Epithelial cell of esophagus (primary cell): ENCODE results near the gene CABYR.

Source experiments
- DNase-seq: peaks from one replicate; pipeline ENCODE4 v3.0.0; 2010; ENCODE audit warnings: low read depth
- H3K4me3 ChIP-seq: 2 replicates; pipeline ENCODE4 v1.5.1; 2011; ENCODE audit warnings: mild to moderate bottlenecking, low read length, control low read depth
- TF ChIP-seq, protein P1 (sequence below): IDR thresholded peaks from 2 replicates; pipeline ENCODE4 v1.5.1; 2011; ENCODE audit warnings: low read depth, mild to moderate bottlenecking, low read length, control low read depth, inconsistent platforms; ENCODE audit not compliant: insufficient read depth; ENCODE audit errors: missing control alignments

CABYR gene

GRCh38 chr18:24153397-24153796 is 14.5 kb downstream of the CABYR start:
- no peak overlapping the region for H3K4me3 ChIP-seq
- no peak for DNase-seq
- TF ChIP-seq, protein P1, sequence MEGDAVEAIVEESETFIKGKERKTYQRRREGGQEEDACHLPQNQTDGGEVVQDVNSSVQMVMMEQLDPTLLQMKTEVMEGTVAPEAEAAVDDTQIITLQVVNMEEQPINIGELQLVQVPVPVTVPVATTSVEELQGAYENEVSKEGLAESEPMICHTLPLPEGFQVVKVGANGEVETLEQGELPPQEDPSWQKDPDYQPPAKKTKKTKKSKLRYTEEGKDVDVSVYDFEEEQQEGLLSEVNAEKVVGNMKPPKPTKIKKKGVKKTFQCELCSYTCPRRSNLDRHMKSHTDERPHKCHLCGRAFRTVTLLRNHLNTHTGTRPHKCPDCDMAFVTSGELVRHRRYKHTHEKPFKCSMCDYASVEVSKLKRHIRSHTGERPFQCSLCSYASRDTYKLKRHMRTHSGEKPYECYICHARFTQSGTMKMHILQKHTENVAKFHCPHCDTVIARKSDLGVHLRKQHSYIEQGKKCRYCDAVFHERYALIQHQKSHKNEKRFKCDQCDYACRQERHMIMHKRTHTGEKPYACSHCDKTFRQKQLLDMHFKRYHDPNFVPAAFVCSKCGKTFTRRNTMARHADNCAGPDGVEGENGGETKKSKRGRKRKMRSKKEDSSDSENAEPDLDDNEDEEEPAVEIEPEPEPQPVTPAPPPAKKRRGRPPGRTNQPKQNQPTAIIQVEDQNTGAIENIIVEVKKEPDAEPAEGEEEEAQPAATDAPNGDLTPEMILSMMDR, result no peak

DNA sequence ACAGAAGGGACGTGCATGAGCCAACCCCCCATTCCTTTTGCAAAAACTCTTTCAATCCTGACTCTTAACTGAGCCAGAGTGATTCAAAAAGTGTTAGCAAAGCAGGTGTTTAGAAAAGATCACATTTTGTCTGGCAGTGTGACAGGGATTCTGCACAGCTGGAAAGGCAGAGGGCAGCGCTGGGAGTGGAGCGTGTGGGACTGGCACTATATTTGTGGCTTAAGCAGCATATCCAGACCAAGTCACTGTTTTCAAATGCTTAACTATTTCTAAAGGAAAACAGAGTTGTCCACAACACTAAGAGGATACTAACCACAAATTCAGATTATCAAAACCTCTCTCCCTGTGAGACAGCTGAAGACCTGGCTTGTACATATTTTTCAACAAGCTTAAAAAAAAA is 19.0 kb downstream of the CABYR start:
- TF ChIP-seq, protein P1, result no peak
- H3K4me3 ChIP-seq, result no peak overlapping the region
- no peak for DNase-seq

- no peak overlapping the region for H3K4me3 ChIP-seq
- TF ChIP-seq, protein P1, result no peak
- no peak for DNase-seq
Observed at GRCh38 chr18:24160086-24160485, 21.2 kb downstream of the CABYR start.

- TF ChIP-seq, protein P1, result no peak
- no peak overlapping the region for H3K4me3 ChIP-seq
- no peak for DNase-seq
Observed at GRCh38 chr18:24161304-24161703, 22.4 kb downstream of the CABYR start.

- TF ChIP-seq, protein P1, result no peak
- no peak overlapping the region for H3K4me3 ChIP-seq
- no peak for DNase-seq
Observed at GRCh38 chr18:24168496-24168895, 29.6 kb downstream of the CABYR start.

- DNase-seq, result no peak
- TF ChIP-seq, protein P1, result no peak
- H3K4me3 ChIP-seq, result no peak overlapping the region
Observed at GRCh38 chr18:24170360-24170759, 31.5 kb downstream of the CABYR start.

DNA sequence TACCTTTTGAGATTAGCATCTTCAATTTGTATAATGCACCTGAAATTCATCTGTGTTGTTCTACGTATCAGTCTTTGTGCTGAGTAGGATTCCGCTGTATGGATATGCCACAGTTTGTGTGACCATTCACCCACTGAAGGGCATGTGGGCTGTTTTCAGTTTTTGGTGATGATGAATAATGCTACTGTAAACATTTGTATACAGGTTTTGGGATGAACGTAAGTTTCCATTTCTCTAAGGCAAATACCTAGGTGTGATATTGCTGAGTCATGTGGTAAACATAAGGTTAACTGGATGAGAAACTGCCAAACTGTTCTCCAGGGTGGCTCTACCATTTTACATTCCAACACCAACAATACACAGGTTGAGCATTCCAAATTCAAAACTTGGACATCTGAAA is 35.1 kb downstream of the CABYR start:
- TF ChIP-seq, protein P1, result no peak
- no peak overlapping the region for H3K4me3 ChIP-seq
- peak; percentile 32 for DNase-seq
